Liver (tissue), 9 donors: ENCODE measurements around the gene LPO. TPM values are rescaled to one million over a fixed set of nuclear protein-coding genes. Genes with fewer than 3 reads are reported as not detected.

ENCODE experiments used
- DNase-seq: peaks from one replicate; pipeline ENCODE4 v3.0.0-alpha.2; 2017; ENCODE audit warnings: low spot score
- H3K27ac ChIP-seq, 2 donors: one replicate each; pipeline ENCODE4 v1.7.0; 2013; ENCODE audit warnings: inconsistent platforms in 2 of 2, low read length in 2 of 2, control low read depth in 1 of 2, low read depth in 1 of 2, mild to moderate bottlenecking in 1 of 2
- H3K27me3 ChIP-seq, 4 donors: one replicate each; pipeline versions ENCODE4 v1.6.1 to v1.7.0; 2013; ENCODE audit warnings: low read length in 3 of 4, inconsistent platforms in 1 of 4, mild to moderate bottlenecking in 1 of 4, moderate library complexity in 1 of 4; ENCODE audit not compliant: control insufficient read depth in 4 of 4, insufficient read depth in 4 of 4
- H3K36me3 ChIP-seq, 4 donors: one replicate each; pipeline versions ENCODE4 v1.6.1 to v1.7.0; 2013; ENCODE audit warnings: low read length in 3 of 4, mild to moderate bottlenecking in 3 of 4, low read depth in 1 of 4, moderate library complexity in 1 of 4; ENCODE audit not compliant: control insufficient read depth in 4 of 4, insufficient read depth in 3 of 4
- H3K4me1 ChIP-seq, 4 donors: one replicate each; pipeline versions ENCODE4 v1.6.1 to v1.7.0; 2013; ENCODE audit warnings: low read length in 3 of 4, mild to moderate bottlenecking in 3 of 4, moderate library complexity in 1 of 4; ENCODE audit not compliant: control insufficient read depth in 4 of 4, insufficient read depth in 4 of 4
- H3K4me3 ChIP-seq, 3 donors: one replicate each; pipeline versions ENCODE4 v1.6.1 to v1.7.0; 2013; ENCODE audit warnings: low read length in 3 of 3, control low read depth in 1 of 3, low read depth in 1 of 3, mild to moderate bottlenecking in 1 of 3
- H3K9ac ChIP-seq, 2 donors: one replicate each; pipeline ENCODE4 v1.7.0; 2013; ENCODE audit warnings: low read length in 2 of 2, mild to moderate bottlenecking in 2 of 2, moderate library complexity in 2 of 2, control low read depth in 1 of 2, low read depth in 1 of 2
- H3K9me3 ChIP-seq, 4 donors: one replicate each; pipeline versions ENCODE4 v1.6.1 to v1.7.0; 2013; ENCODE audit warnings: low read length in 3 of 4; ENCODE audit not compliant: control insufficient read depth in 4 of 4
- ATF3 ChIP-seq: IDR thresholded peaks from 2 replicates; pipeline ENCODE4 v1.6.1; 2016; ENCODE audit warnings: antibody characterized with exemption
- FOXA1 ChIP-seq: IDR thresholded peaks from 2 replicates; pipeline ENCODE4 v1.6.1; 2016; ENCODE audit warnings: antibody characterized with exemption
- FOXA2 ChIP-seq: IDR thresholded peaks from 2 replicates; pipeline ENCODE4 v1.6.1; 2016; ENCODE audit warnings: antibody characterized with exemption
- GABPA ChIP-seq, 2 donors: IDR thresholded peaks in 1 of 2; conservative IDR thresholded peaks in 1 of 2; 2 replicates each; pipeline ENCODE4 v1.6.1; 2016; ENCODE audit warnings: antibody characterized with exemption in 2 of 2, mild to moderate bottlenecking in 1 of 2, moderate library complexity in 1 of 2
- HNF4A ChIP-seq, 2 donors: conservative IDR thresholded peaks; 2 replicates each; pipeline ENCODE4 v1.6.1; 2016; ENCODE audit warnings: antibody characterized with exemption in 2 of 2, mild to moderate bottlenecking in 2 of 2
- HNF4G ChIP-seq: IDR thresholded peaks from 2 replicates; pipeline ENCODE4 v1.6.1; 2016; ENCODE audit warnings: antibody characterized with exemption
- JUND ChIP-seq, 2 donors: IDR thresholded peaks; 2 replicates each; pipeline ENCODE4 v1.6.1; 2016; ENCODE audit warnings: antibody characterized with exemption in 2 of 2
- MAX ChIP-seq: IDR thresholded peaks from 2 replicates; pipeline ENCODE4 v1.6.1; 2016; ENCODE audit warnings: antibody characterized with exemption
- RAD21 ChIP-seq, 2 donors: IDR thresholded peaks; 2 replicates each; pipeline ENCODE4 v1.6.1; 2016; ENCODE audit warnings: antibody characterized with exemption in 2 of 2, mild to moderate bottlenecking in 2 of 2
- REST ChIP-seq: IDR thresholded peaks from 2 replicates; pipeline ENCODE4 v1.6.1; 2016; ENCODE audit warnings: antibody characterized with exemption, mild to moderate bottlenecking
- RXRA ChIP-seq, 2 donors: IDR thresholded peaks; 2 replicates each; pipeline ENCODE4 v1.6.1; 2017 to 2018; ENCODE audit warnings: antibody characterized with exemption in 2 of 2, mild to moderate bottlenecking in 1 of 2
- YY1 ChIP-seq: IDR thresholded peaks from 2 replicates; pipeline ENCODE4 v1.6.1; 2016; ENCODE audit warnings: antibody characterized with exemption, mild to moderate bottlenecking
- WGBS: extraction: QIAGEN DNeasy Blood & Tissue Kit; methylation state at CpG from one replicate; pipeline ENCODE4 v1.1.7; 2013; 5-methylcytosine and 5-hydroxymethylcytosine counted together
- polyA plus RNA-seq, 2 donors: library from polyadenylated mRNA; stranded (reverse) in 1 of 2; unstranded in 1 of 2; fragments of 200-250 nt in 1 of 2; fragments of >200 nt in 1 of 2; fragmentation: Nextera tagmentation in 1 of 2; extraction: Ambion mirVana in 1 of 2; gene quantifications; one replicate each; pipeline versions ENCODE4 v1.2.1 to v1.2.3, GENCODE V29; 2013 to 2015
- total RNA-seq, 2 donors: library from RNA; depleted of rRNA; stranded (reverse); fragments of >200 nt; gene quantifications; one replicate each; pipeline ENCODE4 v1.2.3, GENCODE V29; 2014
- donor health status: healthy.
- donor health status: healthy.
- donor health status: healthy.
- donor health status: healthy.
- donor health status: healthy.

The LPO gene
- total and polyA plus RNA-seq, 4 donors, result not detected

- Histone ChIP-seq H3K4me3 (no peak overlapping the region), H3K4me1 (no peaks in the 10 kb centered on the region), H3K27ac (no peak overlapping the region), H3K27me3 (no peaks in the 10 kb centered on the region), H3K9me3 (no peaks in the 10 kb centered on the region), H3K9ac (no peak overlapping the region), H3K36me3 (no peaks in the 10 kb centered on the region)
- peak; percentile 26 for DNase-seq
- TF ChIP-seq JUND (IDR thresholded peaks at IDR 0.05), result no peak
- no peak for TF ChIP-seq HNF4G
- no peak for TF ChIP-seq ATF3
- TF ChIP-seq FOXA2, result no peak
- TF ChIP-seq RXRA (IDR thresholded peaks at IDR 0.05), result no peak
- TF ChIP-seq FOXA1, result no peak
- no peak for TF ChIP-seq REST
- no peak for TF ChIP-seq MAX
- no peak for TF ChIP-seq RAD21 (IDR thresholded peaks at IDR 0.05)
- TF ChIP-seq YY1, result no peak
- no peak for TF ChIP-seq HNF4A (conservative IDR thresholded peaks at IDR 0.05)
- 93% methylated on average over 23 of the region's 23 CpGs for WGBS
Observed at GRCh38 chr17:58312021-58312630, 73.7 kb downstream of the LPO start.

GRCh38 chr17:58312829-58313228 lies 74.4 kb downstream of the LPO start:
- no peaks in the 10 kb centered on the region for H3K27me3 ChIP-seq
- no peaks in the 10 kb centered on the region for H3K36me3 ChIP-seq
- no peak overlapping the region for H3K9ac ChIP-seq
- DNase-seq, result no peak
- no peaks in the 10 kb centered on the region for H3K4me1 ChIP-seq
- TF ChIP-seq RXRA (IDR thresholded peaks at IDR 0.05) (no peak), GABPA (IDR thresholded peaks at IDR 0.05 in 1 of 2, conservative IDR thresholded peaks at IDR 0.05 in 1 of 2) (no peak), REST (no peak), MAX (no peak), JUND (IDR thresholded peaks at IDR 0.05) (no peak)
- H3K9me3 ChIP-seq, result no peaks in the 10 kb centered on the region
- no peak overlapping the region for H3K4me3 ChIP-seq
- WGBS, result 74% methylated on average over 1 of the region's 1 CpG
- H3K27ac ChIP-seq, result no peak overlapping the region
